ENCODE data around the gene MYO1B.

DNA sequence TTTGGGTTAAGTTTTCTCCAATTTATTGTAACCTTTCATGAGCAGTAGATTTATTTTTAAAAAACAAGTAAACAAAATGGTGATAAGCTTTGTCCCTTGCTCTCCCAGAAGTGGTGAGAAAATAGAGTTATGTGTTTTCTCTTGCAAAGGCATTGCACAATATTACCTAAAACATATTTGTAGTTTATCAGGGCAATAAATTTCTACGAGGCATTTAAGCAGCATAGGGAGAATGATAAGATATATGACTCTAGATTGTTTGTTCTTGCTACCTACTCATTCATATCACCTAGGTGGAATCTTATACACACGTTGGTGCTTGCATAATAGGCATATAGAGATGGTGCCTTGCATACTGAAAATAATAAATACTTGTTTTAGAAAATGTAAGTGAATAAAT, 201.7 kb downstream of the MYO1B start:
- TF ChIP-seq, protein P1, sequence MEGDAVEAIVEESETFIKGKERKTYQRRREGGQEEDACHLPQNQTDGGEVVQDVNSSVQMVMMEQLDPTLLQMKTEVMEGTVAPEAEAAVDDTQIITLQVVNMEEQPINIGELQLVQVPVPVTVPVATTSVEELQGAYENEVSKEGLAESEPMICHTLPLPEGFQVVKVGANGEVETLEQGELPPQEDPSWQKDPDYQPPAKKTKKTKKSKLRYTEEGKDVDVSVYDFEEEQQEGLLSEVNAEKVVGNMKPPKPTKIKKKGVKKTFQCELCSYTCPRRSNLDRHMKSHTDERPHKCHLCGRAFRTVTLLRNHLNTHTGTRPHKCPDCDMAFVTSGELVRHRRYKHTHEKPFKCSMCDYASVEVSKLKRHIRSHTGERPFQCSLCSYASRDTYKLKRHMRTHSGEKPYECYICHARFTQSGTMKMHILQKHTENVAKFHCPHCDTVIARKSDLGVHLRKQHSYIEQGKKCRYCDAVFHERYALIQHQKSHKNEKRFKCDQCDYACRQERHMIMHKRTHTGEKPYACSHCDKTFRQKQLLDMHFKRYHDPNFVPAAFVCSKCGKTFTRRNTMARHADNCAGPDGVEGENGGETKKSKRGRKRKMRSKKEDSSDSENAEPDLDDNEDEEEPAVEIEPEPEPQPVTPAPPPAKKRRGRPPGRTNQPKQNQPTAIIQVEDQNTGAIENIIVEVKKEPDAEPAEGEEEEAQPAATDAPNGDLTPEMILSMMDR (IDR thresholded peaks at IDR 0.05; ENCODE audit: insufficient read depth, low read length, poor library complexity, severe bottlenecking), result no peak
- no peak for TF ChIP-seq EZH2phosphoT487 (conservative IDR thresholded peaks at IDR 0.05; ENCODE audit: low read length)

All from SU-DHL-6 (cell line).